Fibroblast of gingiva (primary cell): ENCODE results near the gene ASB6.
"Not testable (repeated sequence)": the region's sequence is repeated elsewhere in the genome, so short reads cannot be mapped to it uniquely, and the experiment has no call there.

Experiments used
- DNase-seq: peaks from one replicate; pipeline ENCODE4 v3.0.0-alpha.2; 2011; ENCODE audit warnings: low read depth

The ASB6 gene

DNA sequence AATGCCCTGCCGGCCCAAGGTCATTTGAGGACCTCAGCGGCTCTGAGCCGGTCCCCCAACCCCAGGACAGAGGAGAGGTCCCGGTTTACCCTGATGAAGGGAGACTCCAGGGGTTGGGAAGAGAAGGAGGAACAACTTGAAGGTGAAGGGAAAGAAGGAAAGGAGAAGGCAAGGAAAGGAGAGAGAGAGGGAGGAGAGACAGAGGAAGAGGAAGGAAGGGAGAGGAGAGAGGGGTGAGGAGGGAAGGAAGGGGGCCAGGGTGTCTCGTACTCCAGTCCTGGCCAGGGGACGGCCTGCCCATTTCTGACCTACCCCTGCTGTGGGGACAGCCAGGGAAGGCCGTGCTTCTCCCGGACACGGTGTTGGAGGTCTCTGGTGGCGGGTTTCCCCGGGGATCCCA is 25.4 kb upstream of the ASB6 start:
- DNase-seq, result no peak

DNA sequence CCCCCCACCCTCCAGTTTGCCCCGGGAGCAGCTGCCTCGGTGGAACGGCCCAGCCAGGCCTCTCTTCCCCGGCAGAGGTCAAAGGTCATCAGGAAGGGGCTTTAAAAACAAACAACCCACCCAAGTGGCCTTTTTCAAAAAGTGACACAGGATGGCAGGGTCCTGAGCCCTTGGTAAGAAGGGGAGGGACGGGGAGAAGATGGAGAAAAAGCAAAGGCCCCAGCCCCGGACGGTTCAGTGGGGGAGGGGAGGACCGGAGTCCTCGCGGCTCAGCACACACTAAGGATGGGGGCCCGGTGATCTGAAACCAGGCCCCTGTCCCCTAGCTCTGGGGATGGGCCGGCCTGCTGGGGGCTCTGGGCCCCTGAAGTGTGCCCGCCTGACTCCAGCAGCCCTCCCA is 24.6 kb upstream of the ASB6 start:
- DNase-seq, result no peak

DNA sequence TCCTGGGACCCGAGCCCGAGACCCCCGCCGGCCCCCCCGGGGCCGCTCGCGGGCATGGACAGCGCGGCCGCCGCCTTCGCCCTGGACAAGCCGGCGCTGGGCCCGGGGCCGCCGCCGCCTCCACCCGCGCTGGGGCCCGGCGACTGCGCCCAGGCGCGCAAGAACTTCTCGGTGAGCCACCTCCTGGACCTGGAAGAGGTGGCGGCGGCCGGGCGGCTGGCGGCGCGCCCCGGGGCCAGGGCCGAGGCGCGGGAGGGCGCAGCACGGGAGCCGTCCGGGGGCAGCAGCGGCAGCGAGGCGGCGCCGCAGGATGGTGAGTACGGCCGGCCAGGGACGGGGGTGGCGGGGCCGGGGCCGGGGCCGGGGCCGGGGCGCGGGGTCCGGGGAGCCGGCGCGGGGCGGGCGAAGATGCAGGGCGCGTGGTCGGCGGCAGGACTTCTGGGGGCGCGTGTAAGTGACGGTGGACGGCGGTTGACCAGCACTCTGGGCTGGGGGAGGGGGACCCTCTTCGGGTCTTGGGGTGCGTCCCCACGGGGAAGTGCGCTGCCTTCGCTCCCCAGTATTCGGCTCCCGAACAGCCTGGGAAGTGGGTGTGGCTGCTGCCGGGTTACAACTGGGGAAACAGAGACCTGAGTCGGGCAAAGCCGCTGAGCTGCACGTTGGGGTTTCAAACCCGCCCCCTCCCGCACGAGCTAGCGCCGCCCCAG is 24.0 kb upstream of the ASB6 start:
- no peak for DNase-seq

DNA sequence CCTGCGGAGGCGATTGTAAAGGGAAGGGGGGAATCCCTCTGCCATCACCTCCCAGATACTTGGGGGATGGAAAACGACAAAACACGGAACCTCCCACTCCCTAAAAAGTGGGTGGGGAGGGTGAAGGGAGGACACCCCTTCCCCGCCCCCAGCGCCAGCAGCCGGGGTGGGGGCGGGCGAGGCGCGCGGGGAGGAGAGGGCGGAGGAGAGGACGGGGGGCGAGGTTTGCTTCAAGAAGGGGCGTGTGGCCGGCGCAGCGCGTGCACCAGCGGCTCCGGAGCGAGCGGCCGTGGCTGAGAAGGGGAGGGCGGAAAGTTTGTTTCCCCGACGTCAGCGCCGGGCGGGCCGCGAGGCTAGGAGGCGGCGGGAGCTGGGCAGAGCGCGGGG is 23.4 kb upstream of the ASB6 start, which contains the start of gene PRRX2:
Gene PRRX2 (plus strand): TSS at position 259 of the 387 bp plus-strand sequence. CDS start 221 bp downstream, outside the sequence.
- peak; percentile 84 for DNase-seq

DNA sequence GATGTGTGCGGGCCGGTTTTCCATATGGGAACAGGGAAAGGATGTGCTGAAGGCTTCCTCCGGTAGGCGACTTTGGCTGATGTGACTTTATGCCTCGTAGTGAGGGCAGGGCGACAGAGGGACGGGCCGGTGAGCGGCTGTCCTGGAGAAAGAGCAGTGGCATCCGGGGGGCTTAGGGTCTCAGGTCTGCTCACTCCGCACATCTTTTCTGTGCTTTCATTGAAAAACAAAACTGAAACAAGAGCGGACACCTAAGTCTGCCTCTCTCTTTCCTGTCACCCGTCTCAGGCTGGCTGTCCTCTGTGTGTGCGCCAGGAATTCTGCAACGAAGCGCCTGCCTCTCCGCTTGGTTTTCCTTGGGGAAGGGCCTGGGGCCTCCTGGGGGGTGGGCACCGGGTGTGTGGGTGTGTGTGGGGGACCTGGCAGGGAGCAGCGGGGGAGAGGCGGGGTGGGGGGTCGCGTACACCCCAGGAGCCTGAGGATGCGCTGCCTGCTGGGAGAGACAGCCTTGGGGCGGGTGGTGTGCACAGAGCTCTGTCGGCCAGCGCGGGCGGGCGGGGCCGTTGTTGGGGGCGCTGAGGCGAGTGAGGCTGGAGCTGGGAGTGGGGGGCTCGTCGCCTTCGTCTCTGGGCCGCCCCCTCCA is 22.9 kb upstream of the ASB6 start:
- DNase-seq, result no peak

DNA sequence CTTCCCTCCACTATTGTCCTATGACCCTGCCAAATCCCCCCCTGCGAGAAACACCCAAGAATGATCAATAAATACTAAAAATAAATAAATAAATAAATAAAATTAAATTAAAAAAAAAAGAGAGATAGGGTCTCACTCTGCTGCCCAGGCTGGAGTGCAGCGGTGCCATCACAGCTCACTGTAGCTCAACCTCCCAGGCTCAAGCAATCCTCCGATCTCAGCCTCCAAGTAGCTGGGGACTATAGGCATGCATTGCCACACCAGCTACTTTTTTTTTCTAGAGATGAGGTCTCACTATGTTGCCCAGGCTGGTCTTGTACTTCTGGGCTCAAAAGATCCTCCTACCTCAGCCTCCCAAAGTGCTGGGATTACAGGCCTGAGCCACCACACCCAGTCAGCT is 20.3 kb upstream of the ASB6 start:
- not testable (repeated sequence) for DNase-seq

DNA sequence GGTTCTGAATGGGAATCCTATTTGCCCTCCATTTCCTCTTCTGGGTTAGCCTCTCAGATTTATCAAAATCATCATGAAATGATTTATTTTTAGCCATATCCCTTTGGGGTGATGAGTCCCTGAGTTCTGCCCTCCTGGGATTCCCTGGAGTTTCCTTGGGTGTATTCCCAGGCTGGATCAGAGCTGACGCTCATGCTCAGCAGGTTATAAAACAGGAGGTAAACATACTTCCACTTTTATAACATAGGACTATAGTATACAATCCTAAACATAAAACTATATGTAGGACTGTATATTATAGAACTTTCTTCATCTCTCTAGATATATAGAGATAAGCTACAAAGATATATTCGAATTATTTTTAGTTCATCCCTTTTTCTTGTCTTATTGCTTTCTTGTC is 19.1 kb upstream of the ASB6 start:
- DNase-seq, result no peak

DNA sequence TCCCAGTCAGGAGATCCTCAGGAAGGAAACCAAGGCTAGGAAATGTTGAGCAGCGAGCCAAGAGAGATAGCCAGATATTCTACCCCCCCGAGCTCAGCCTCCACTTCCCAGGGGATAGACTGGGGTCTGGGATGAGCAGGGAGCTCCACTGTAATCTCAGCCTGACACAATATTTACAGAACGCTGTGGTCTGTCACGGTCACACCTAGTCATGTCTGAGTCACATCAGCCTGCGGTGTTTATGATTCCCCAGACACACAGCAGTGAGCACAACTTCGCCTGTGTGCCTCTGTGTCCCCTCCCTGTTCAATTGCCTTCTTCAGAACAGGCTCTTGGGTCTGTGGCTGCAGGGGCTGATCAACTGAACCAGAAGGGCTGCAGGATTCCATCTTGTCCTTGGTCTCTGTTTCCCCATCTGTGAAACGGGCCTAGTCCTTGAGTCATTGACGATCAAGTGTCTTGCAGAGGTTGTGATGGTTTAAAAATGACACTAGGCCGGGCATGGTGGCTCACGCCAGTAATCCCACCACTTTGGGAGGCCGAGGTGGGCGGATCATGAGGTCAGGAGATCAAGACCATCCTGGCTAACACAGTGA is 14.9 kb upstream of the ASB6 start:
- DNase-seq, result no peak

DNA sequence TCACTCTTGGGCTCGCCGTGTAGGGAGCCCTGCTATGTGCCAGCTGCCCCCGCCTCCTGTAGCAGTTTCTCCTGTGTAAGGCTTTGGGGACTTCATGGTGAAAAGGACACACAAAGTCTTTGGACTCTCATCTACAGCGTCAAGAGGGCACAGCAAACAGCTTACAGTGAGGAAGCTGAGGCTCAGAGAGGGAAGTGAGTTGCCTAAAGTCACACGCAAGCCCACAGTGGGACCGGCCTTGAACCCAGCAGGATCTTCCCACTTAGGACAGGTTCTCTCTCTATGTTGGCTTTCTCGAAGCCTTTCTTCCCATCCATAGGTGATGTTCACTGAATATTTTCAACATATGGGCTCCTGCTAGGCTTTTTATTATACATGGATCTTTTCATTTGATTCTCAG is 13.7 kb upstream of the ASB6 start:
- no peak for DNase-seq

DNA sequence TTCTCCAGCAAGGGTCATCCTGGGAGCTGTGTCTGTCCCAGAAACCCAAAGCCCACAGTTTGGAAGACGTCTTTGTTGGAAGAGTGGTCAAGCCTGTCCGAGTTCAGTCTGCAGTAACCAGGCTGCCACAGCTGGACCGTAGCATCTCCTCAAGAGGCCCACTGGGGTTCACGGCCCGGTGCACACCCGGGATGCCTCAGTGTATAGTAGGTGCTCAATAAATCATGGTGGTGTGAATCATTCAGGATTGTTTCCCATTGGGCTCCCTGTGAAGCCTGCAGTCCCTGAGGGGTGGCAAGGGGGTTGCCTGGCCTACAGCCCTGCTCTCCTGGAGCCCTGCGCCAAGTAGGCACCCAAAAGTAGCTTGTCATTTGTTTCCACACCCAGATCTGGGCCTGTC is 13.2 kb upstream of the ASB6 start:
- no peak for DNase-seq

DNA sequence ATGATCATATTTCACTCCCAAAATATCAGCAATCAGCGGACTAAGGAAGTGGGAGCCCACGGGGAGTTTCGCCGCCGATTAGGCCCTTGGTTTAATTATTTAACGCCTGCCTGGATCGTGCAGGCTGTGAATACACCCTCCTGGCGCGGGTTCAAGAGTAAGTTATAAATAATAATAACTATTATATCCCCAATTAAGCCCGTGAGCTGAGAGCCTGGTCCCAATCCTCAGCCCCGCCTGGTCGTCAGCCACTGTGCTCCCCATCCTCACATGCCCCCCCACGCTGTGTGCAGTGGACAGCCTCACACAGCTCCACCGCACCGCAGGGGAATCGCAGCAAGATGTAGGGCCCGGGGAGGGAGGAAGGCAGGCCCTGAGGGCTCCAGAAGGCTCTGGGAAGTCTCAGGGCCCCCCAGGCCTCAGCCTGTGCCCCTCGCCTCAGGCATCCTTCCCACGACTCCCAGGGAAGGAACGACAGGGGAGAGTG is 12.6 kb upstream of the ASB6 start:
- no peak for DNase-seq

DNA sequence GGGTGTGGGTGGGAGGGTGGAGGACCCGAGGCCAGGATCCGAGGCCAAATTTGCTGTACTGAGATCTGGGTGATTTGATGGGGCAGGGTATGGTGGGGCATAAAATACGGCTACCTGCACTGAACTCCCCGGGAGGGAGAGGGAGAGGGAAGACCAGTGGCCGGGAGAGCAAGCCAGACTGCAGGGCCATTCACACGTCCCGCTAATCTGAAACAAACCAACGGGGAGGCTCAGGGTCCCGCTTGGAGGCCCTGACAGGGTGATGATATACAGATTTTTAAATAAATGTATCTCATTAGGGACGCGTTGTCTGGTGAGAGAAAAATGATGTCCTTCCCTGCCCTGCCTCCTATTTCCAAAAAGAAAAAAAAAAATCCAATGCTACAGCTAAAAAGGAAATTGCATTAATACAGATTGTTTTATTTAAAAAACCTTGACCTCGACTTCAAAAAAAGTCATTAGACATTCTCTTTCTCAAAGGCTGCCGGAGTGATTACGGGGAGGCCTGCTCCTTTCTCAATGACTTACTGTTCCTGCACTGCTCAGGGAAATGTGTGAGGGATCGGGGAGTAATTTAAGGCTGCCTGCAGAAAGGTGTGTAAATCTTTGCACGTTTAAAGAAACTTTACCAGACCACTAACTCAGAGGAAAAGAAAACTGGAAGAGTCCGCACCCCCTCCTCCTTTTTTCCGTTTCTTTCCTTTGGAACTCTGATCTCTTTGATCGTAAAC is 12.0 kb upstream of the ASB6 start:
- no peak for DNase-seq

DNA sequence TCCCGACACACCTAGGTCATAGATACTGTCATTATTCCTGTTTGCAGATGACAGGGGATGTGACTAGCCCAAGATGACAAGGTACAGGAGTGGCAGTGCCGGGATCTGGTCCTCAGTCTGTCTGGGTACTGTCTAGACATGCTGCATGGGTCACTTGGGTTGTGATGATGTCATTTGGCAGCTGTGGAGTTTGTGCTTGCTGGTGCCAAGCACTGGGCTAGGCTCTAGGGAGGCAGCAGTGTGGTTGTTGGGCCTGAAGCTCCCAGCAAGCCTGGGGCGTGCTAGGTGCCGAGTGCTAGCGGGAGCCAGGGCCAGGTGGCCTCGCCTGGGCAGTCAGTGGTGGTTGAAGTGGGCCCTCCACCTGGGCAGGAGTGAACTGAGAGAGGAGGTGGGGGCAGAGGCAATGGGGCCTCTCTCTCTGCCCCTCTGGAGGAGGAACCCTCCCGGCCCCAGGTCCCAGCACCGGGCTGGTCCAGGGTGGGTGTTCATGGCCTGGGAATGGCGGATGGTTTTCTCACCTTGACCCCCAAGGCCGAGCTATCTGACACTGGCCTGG is 8.8 kb upstream of the ASB6 start:
- DNase-seq, result no peak

DNA sequence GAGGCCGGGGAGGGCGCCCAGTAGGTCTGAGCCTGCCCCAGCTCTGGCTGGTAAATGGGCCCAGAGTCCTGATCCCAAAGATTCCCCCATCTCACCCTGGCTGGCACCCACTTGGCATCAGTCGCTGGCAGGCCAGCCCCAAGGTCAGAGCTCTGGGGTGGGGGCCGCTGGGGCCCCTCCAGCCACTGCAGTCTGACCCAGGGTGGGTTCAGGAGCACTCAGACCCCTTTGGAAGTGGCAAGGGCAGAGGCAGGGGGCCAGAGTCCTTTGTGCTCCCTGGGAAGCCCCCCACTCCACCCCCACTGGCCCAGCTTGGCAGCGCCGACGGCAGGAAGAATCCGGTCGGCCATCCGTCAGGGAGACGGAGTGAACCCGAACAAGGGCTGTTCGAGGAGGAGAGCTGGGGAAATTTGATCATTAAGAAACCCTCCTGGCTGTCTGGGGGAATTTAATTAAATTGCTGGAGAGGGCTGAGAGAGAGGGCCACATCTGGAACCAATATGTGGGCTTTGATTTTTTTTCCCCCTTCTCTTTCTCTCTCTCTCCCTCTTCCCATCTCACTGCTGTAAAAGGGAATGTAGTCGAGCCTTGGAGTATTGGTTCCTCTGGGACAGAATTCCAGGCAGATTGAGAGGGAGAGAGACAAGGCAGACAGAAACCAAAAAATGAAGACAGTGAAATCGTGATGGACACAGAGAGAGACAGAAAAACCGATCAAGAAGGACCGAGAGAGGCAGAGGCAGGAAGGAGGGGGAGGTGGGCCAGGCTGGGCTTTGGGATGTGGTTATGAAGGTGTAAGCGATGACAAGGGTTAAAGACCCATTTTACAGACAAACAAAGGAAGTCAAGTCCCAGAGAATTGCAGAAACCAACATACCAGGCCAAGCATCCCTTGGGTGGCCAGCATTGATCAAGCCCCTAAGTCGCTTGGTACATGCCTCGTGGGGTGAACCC is 8.1 kb upstream of the ASB6 start:
- DNase-seq, result peak; percentile 66

DNA sequence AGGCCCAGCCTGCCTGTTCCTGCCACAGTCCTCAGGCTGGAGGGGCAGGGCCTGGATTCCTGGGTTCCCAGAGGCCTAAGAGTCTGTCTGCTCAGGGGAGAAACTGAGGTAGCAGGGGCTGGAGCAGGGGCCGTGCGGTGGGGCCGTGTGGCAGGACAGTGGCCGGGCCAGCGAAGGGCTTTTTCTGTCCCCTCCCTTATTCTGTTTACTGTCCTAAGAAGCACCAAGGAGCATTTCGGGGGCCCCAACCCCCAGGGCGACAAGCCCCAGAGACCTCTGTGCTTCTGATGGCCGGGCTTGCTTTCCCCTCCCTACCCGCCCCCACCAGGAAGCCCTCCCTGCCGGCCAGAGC is 6.8 kb upstream of the ASB6 start:
- DNase-seq, result no peak

DNA sequence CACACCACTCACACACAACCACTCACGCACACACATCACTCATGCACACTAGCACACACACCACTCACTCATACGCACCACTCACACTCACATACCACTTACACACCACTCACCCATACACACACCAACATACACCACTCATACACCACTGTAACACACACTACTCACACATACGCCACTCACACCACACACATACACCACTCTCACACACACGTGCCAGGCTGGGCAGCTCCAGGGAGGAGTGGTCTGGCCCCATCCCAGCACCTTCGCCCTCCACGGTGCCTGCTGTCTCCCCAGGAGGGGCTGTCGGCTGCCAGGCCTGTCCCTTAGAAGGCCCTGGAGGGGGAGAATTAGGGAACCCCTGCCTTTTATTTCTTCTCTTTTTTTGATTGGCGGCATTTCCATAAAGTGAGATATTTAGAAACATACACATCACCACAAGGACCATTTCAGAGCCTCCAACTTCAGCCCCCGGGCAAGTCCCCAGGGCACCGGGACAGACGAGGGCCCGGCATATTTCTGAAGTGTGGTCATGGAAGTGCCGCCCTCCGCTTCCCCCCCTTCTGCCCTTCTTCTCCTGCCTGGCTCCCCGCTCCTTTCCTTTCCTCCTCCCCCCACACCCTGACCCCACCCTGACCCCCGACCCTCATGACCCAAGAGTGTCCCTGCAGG is 6.3 kb upstream of the ASB6 start:
- no peak for DNase-seq

DNA sequence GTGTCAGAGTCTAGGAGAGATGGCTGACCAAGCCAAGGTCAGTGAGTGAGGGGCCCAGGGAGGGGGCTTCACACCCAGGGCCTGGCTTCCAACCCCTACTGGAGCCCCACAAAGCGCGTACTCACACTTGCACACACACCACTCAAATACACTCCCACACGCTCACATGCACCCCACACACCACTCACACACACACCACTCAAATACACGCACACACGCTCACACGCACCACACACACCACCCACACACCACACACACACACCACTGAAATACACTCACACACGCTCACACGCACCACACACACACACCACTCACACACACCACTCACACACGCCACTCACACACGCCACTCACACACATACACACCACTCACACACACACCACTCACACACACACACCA is 5.7 kb upstream of the ASB6 start:
- no peak for DNase-seq

DNA sequence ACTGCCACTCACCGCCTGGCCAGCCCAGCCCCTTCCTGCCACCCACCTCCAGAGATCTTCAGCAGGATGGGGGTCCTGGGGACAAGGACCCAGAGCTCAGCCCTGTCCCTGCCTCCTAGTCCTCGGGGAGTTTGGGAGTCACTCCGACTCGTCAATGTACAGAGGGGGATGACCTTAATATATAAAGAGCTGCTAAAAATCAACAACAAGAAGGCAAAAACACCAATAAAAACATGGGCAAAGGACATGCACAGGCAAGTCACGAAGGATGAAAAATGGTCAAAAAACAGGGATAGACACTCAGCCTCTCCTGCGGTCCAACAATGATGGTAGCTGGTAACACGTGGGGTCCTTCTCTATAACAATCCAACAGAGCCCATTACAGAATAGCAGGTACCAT is 4.7 kb upstream of the ASB6 start:
- no peak for DNase-seq

DNA sequence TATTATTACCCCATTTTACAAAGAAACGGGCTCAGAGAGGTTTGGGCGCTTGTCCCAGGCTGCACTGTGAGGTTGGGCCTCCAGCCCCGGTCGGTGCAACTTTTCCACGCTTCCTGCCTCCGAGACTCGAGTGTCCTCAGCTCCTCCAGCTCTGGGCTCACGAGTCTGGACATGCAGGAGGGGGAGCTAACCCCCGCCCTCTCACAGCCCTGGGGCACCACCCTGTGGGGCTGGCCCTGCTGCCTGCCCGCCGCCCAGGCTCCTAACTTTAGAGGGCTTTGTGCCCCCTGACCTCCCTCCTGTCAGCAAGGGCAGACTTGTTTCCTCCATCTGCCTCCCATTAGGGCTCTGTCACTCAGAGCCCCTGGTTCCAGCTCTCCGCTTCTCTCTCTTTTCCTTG is 4.3 kb upstream of the ASB6 start:
- DNase-seq, result no peak

DNA sequence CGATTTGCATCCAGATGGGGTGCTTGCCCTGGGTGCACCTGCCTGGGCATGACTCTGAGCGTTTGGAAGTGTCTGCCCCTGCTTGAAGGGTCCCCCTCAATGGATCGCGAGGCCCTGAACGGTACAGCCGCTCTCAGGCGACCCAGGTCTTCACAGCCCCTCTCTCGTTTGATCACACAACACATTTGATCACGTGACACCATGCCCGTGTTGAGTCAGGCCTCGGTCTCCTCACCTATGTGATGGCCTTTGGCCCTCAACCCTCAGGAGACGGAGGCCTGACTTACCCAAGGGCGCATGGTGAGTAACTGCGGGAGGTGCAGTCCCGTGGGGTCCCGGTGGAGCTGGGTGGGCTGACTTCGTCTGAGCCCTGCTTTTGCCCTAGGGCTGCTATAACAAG is 3.0 kb upstream of the ASB6 start:
- DNase-seq, result no peak

DNA sequence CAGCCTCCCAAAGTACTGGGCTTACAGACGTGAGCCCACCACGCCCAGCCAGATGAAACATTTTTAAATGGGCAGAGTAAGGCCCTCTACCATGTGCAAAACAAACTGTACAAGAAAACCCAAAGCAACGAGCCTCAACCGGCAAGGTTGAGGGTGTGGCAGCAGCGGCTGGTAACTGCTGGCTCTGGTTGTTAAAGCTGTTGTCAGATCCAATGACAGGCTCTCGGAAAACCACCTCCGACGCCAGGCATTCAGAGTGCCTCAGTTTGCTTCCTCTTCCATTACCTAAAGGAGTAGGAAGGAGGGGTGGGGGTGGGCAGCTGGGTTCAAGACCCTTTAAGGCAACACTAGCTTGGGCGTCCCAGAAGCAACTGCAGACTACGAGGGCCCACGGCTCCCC is 2.4 kb upstream of the ASB6 start:
- DNase-seq, result no peak
